Panc1 (cell line): Measurements from ENCODE around the gene KIAA0232. TPM values are rescaled to one million over a fixed set of nuclear protein-coding genes. Genes with fewer than 3 reads are reported as not detected.

Experiments
- ATAC-seq: fragments of 200-7000 bp; cut with Tn5 transposase; 2 replicates; pipeline ENCODE4 v1.9.1; 2020; ENCODE audit warnings: mild to moderate bottlenecking, moderate library complexity
- BruUV-seq: library from RNA; stranded (reverse); fragments of 400-500 nt; replicated peaks from 2 replicates; lab custom pipeline; 2021; lab: Mats Ljungman, UMichigan
- CTCF ChIA-PET: fragments of 300-600 bp; sonication (Branson Sonifier 250); formaldehyde crosslinking; loops from one replicate; lab custom pipeline; 2022; ENCODE audit warnings: antibody characterized with exemption; lab: Charles Lee
- POLR2A ChIA-PET: fragments of 300-600 bp; sonication (Branson Sonifier 250); formaldehyde crosslinking; loops from one replicate; lab custom pipeline; 2022; ENCODE audit warnings: antibody characterized with exemption; lab: Charles Lee
- DNase-seq: peaks from one replicate; pipeline ENCODE4 v3.0.0-alpha.2; 2010; ENCODE audit warnings: low read depth, low spot score
- H3K27ac ChIP-seq: 2 replicates; pipeline ENCODE4 v1.5.1; 2011; ENCODE audit warnings: mild to moderate bottlenecking, low read length, inconsistent platforms
- H3K27me3 ChIP-seq: fragments of 200-500 bp; sonication (Bioruptor generic); 2 replicates; pipeline ENCODE4 v1.6.0; 2014; ENCODE audit warnings: low read length, inconsistent platforms; ENCODE audit not compliant: control insufficient read depth, insufficient read depth
- H3K36me3 ChIP-seq: fragments of 200-500 bp; sonication (Bioruptor generic); 2 replicates; pipeline ENCODE4 v1.5.1; 2014; ENCODE audit warnings: inconsistent platforms, mild to moderate bottlenecking, low read length, moderate library complexity; ENCODE audit not compliant: control insufficient read depth, insufficient read depth
- H3K4me1 ChIP-seq: 2 replicates; pipeline ENCODE4 v1.5.1; 2011; ENCODE audit warnings: inconsistent platforms, mild to moderate bottlenecking, low read length, moderate library complexity; ENCODE audit not compliant: control insufficient read depth, insufficient read depth
- H3K4me3 ChIP-seq, 2 experiments: 2 replicates each; pipeline ENCODE4 v1.5.1; 2011 to 2012; ENCODE audit warnings: low read depth in 2 of 2, low read length in 2 of 2, mild to moderate bottlenecking in 2 of 2, inconsistent platforms in 1 of 2, moderate library complexity in 1 of 2
- H3K9me3 ChIP-seq: fragments of 200-500 bp; sonication (Bioruptor generic); 2 replicates; pipeline ENCODE4 v1.5.1; 2014; ENCODE audit warnings: low read depth, mild to moderate bottlenecking, inconsistent platforms, low read length, moderate library complexity; ENCODE audit not compliant: control insufficient read depth, insufficient read depth
- CTCF ChIP-seq: fragments of 450-650 bp; IDR thresholded peaks from 2 replicates; pipeline ENCODE4 v1.5.1; 2017; ENCODE audit warnings: mild to moderate bottlenecking
- POLR2AphosphoS5 ChIP-seq: IDR thresholded peaks from 2 replicates; pipeline ENCODE4 v1.6.1; 2012; ENCODE audit warnings: mild to moderate bottlenecking, low read depth, low read length, moderate library complexity
- REST ChIP-seq, 2 experiments: IDR thresholded peaks; 2 replicates each; pipeline ENCODE4 v1.6.1; 2011 to 2012; ENCODE audit warnings: low read depth in 2 of 2, control low read depth in 1 of 2, low read length in 1 of 2, mild to moderate bottlenecking in 1 of 2, moderate library complexity in 1 of 2; ENCODE audit not compliant: insufficient read depth in 1 of 2
- SIN3A ChIP-seq: IDR thresholded peaks from 2 replicates; pipeline ENCODE4 v1.6.1; 2012; ENCODE audit warnings: low read depth, mild to moderate bottlenecking, low read length, moderate library complexity, borderline replicate concordance; ENCODE audit not compliant: insufficient read depth
- TCF7L2 ChIP-seq: IDR thresholded peaks from 2 replicates; pipeline ENCODE4 v1.6.1; 2011; ENCODE audit warnings: mild to moderate bottlenecking, low read depth, low read length, inconsistent platforms
- in situ Hi-C: cut with HindIII; loops from 2 replicates; pipeline ENCODE4 v1.10.0; 2016; ENCODE audit warnings: low sequenced_read_pairs, low pct_unique_long_range_greater_than_20kb
- intact Hi-C: fragments of 100-400 bp; cut with micrococcal nuclease; formaldehyde crosslinking; loops from one replicate; pipeline ENCODE4 v1.10.0; 2022; ENCODE audit not compliant: unreplicated experiment
- total RNA-seq: library from RNA; stranded (reverse); gene quantifications from one replicate; pipeline ENCODE4 v1.2.1, GENCODE V29; 2021; ENCODE audit not compliant: unreplicated experiment

The KIAA0232 gene
- total RNA-seq, 1 experiment from 2014 or later: 20.2 TPM

GRCh38 chr4:6884341-6884870, 101.9 kb downstream of the KIAA0232 start:
- H3K4me3 ChIP-seq: no peak overlapping the region
- intact Hi-C loops (no loop called here), in situ Hi-C loops (no loop called here)
- ATAC-seq (no peak), DNase-seq (no peak)
- peaks cover 7% of the 10 kb centered on the region; the same call in 1 of the 2 replicates for H3K36me3 ChIP-seq
- TF ChIP-seq SIN3A (no peak), CTCF (no peak), REST (IDR thresholded peaks at IDR 0.05; ENCODE audit: insufficient read depth in 1 of 2, low read depth in 2 of 2, low read length in 1 of 2) (no peak), POLR2AphosphoS5 (no peak), TCF7L2 (no peak)
- H3K27ac ChIP-seq: no peak overlapping the region
- ChIA-PET POLR2A (no interaction called here), CTCF (no interaction called here)
- no peaks in the 10 kb centered on the region for H3K9me3 ChIP-seq
- H3K4me1 ChIP-seq: no peaks in the 10 kb centered on the region
- H3K27me3 ChIP-seq: no peaks in the 10 kb centered on the region
- BruUV-seq: no TSS peak

GRCh38 chr4:6885953-6886557, 103.5 kb downstream of the KIAA0232 start:
- POLR2A ChIA-PET: no interaction called here
- intact Hi-C loops: no loop called here

More at GRCh38 chr4:6885953-6886557, 103.5 kb downstream of the KIAA0232 start:
- H3K36me3 ChIP-seq: peaks cover 6% of the 10 kb centered on the region; the same call in 1 of the 2 replicates
- no TSS peak for BruUV-seq
- no peak for DNase-seq
- H3K4me1 ChIP-seq: no peaks in the 10 kb centered on the region
- peak; percentile 75 for ATAC-seq
- no peaks in the 10 kb centered on the region for H3K27me3 ChIP-seq
- CTCF ChIA-PET: interaction anchor here (0.5 to 0.6 kb wide), 2 partner anchors 189 to 214 kb away, joined by 3 to 5 read pairs; no protein-coding TSS in a partner anchor
- in situ Hi-C loops: no loop called here
- no peaks in the 10 kb centered on the region for H3K9me3 ChIP-seq
- no peak overlapping the region for H3K4me3 ChIP-seq
- H3K27ac ChIP-seq: no peak overlapping the region
- TF ChIP-seq SIN3A: no peak
- no peak for TF ChIP-seq POLR2AphosphoS5
- TF ChIP-seq TCF7L2: no peak
- TF ChIP-seq CTCF: peak; percentile 59
- TF ChIP-seq REST (IDR thresholded peaks at IDR 0.05; ENCODE audit: insufficient read depth in 1 of 2, low read depth in 2 of 2, low read length in 1 of 2): no peak
